ENCODE results near the gene SOX13. TPM values are rescaled to one million over a fixed set of nuclear protein-coding genes. Genes with fewer than 3 reads are reported as not detected.

The SOX13 gene
- polyA plus RNA-seq, 3 donors: 0.52 TPM; not detected in 2

- Mint-ChIP-seq H3K4me1 (peaks cover 4% of the 10 kb centered on the region), H3K36me3 (no peaks in the 10 kb centered on the region), H3K27me3 (ENCODE audit: low read depth in 3 of 3) (peaks cover 0 to 5% (median 4%) of the 10 kb centered on the region in 3 donors), H3K4me3 (no peak overlapping the region), H3K9me3 (peaks cover 0 to 2% (median 0%) of the 10 kb centered on the region in 7 donors), H3K27ac (no peak overlapping the region)
- Histone ChIP-seq H3K79me2 (ENCODE audit: insufficient read depth, low read length) (no peaks in the 10 kb centered on the region), H3K4me3 (replicated peaks in 1 of 3; ENCODE audit: low read depth in 2 of 3, low read length in 3 of 3) (no peak overlapping the region), H3K9me3 (replicated peaks in 1 of 2; ENCODE audit: control insufficient read depth in 1 of 2, insufficient read depth in 1 of 2, low read length in 2 of 2) (no peaks in the 10 kb centered on the region), H3K27me3 (ENCODE audit: control insufficient read depth in 2 of 2, insufficient read depth in 2 of 2, low read length in 2 of 2) (no peaks in the 10 kb centered on the region), H4K20me1 (ENCODE audit: insufficient read depth, low read length) (no peaks in the 10 kb centered on the region), H3K4me2 (replicated peaks; ENCODE audit: extremely low read depth, low read length, poor library complexity, severe bottlenecking) (no peak overlapping the region), H3K9ac (ENCODE audit: insufficient read depth, low read length, poor library complexity, severe bottlenecking) (no peak overlapping the region), H2AFZ (ENCODE audit: insufficient read depth, low read depth, low read length, poor library complexity, severe bottlenecking) (no peak overlapping the region), H3K4me1 (ENCODE audit: control insufficient read depth in 1 of 2, insufficient read depth in 2 of 2, low read length in 2 of 2) (no peaks in the 10 kb centered on the region), H3K27ac (ENCODE audit: low read depth in 1 of 2, low read length in 2 of 2) (no peak overlapping the region), H3K36me3 (replicated peaks in 1 of 2; ENCODE audit: control insufficient read depth in 1 of 2, insufficient read depth in 2 of 2, low read length in 2 of 2) (no peaks in the 10 kb centered on the region)
- intact Hi-C loops (cut with micrococcal nuclease): no loop called here
- no peak for DNase-seq
- TF ChIP-seq CTCF (IDR thresholded peaks at IDR 0.05): no peak
- WGBS (ENCODE audit: insufficient coverage): 83% methylated on average over 1 of the region's 1 CpG
Measured at GRCh38 chr1:204033306-204033705, 39.6 kb upstream of the SOX13 start.

GRCh38 chr1:204036882-204037655 lies 35.8 kb upstream of the SOX13 start:
- Mint-ChIP-seq H3K27ac (no peak overlapping the region), H3K36me3 (no peaks in the 10 kb centered on the region), H3K27me3 (ENCODE audit: low read depth in 3 of 3) (peaks cover 0 to 2% (median 2%) of the 10 kb centered on the region in 3 donors), H3K4me1 (no peaks in the 10 kb centered on the region), H3K9me3 (peaks cover 0 to 2% (median 0%) of the 10 kb centered on the region in 7 donors), H3K4me3 (no peak overlapping the region)
- H4K20me1 ChIP-seq (ENCODE audit: insufficient read depth, low read length): no peaks in the 10 kb centered on the region
- WGBS (ENCODE audit: insufficient coverage): 76% methylated on average over 10 of the region's 14 CpGs
- no peaks in the 10 kb centered on the region for H3K27me3 ChIP-seq (ENCODE audit: control insufficient read depth in 2 of 2, insufficient read depth in 2 of 2, low read length in 2 of 2)
- H3K9ac ChIP-seq (ENCODE audit: insufficient read depth, low read length, poor library complexity, severe bottlenecking): no peak overlapping the region
- DNase-seq: no peak
- H3K4me1 ChIP-seq (ENCODE audit: control insufficient read depth in 1 of 2, insufficient read depth in 2 of 2, low read length in 2 of 2): no peaks in the 10 kb centered on the region
- H3K4me3 ChIP-seq (replicated peaks in 1 of 3; ENCODE audit: low read depth in 2 of 3, low read length in 3 of 3): no peak overlapping the region
- H3K79me2 ChIP-seq (ENCODE audit: insufficient read depth, low read length): no peaks in the 10 kb centered on the region
- no peak for TF ChIP-seq CTCF (IDR thresholded peaks at IDR 0.05)
- intact Hi-C loops (cut with micrococcal nuclease): no loop called here
- H2AFZ ChIP-seq (ENCODE audit: insufficient read depth, low read depth, low read length, poor library complexity, severe bottlenecking): no peak overlapping the region
- no peak overlapping the region for H3K27ac ChIP-seq (ENCODE audit: low read depth in 1 of 2, low read length in 2 of 2)
- H3K4me2 ChIP-seq (replicated peaks; ENCODE audit: extremely low read depth, low read length, poor library complexity, severe bottlenecking): no peak overlapping the region
- H3K9me3 ChIP-seq (replicated peaks in 1 of 2; ENCODE audit: control insufficient read depth in 1 of 2, insufficient read depth in 1 of 2, low read length in 2 of 2): no peaks in the 10 kb centered on the region
- H3K36me3 ChIP-seq (replicated peaks in 1 of 2; ENCODE audit: control insufficient read depth in 1 of 2, insufficient read depth in 2 of 2, low read length in 2 of 2): no peaks in the 10 kb centered on the region

All from CD14-positive monocyte (primary cell).